HEK293T (cell line): Measurements from ENCODE around the gene RAVER2.

Experiments
- CTCF ChIA-PET: fragments of 350-600 bp; formaldehyde crosslinking; extraction: SDS; loops from one replicate; lab custom pipeline; 2021; ENCODE audit warnings: antibody characterized with exemption, inconsistent platforms; lab: Yijun Ruan, JAX
- POLR2A ChIA-PET: fragments of 350-600 bp; formaldehyde crosslinking; extraction: SDS; loops from one replicate; lab custom pipeline; 2020; ENCODE audit warnings: antibody characterized with exemption, inconsistent platforms; lab: Yijun Ruan, JAX
- DNase-seq: peaks from one replicate; pipeline ENCODE4 v3.0.0; 2012; ENCODE audit warnings: mixed read lengths; ENCODE audit errors: extremely low spot score
- ARNT ChIP-seq: fragments of 450-650 bp; IDR thresholded peaks from 2 replicates; pipeline ENCODE4 v1.6.1; 2017; ENCODE audit warnings: mild to moderate bottlenecking
- BHLHE40 ChIP-seq: fragments of 450-650 bp; IDR thresholded peaks from 2 replicates; pipeline ENCODE4 v1.6.1; 2016; ENCODE audit warnings: mild to moderate bottlenecking, moderate library complexity, borderline replicate concordance
- CTBP1 ChIP-seq: fragments of 450-650 bp; IDR thresholded peaks from 2 replicates; pipeline ENCODE4 v1.6.1; 2016; ENCODE audit warnings: borderline replicate concordance
- ELF4 ChIP-seq: fragments of 450-650 bp; IDR thresholded peaks from 2 replicates; pipeline ENCODE4 v1.6.1; 2017; ENCODE audit warnings: antibody characterized with exemption
- FOXA1 ChIP-seq: fragments of 450-650 bp; IDR thresholded peaks from 2 replicates; pipeline ENCODE4 v1.6.1; 2016; ENCODE audit warnings: mild to moderate bottlenecking
- FOXK2 ChIP-seq: fragments of 450-650 bp; IDR thresholded peaks from 2 replicates; pipeline ENCODE4 v1.6.1; 2016; ENCODE audit warnings: mild to moderate bottlenecking
- FOXM1 ChIP-seq: fragments of 450-650 bp; IDR thresholded peaks from 2 replicates; pipeline ENCODE4 v1.6.1; 2017; ENCODE audit warnings: mild to moderate bottlenecking, borderline replicate concordance
- HDGF ChIP-seq: fragments of 450-650 bp; IDR thresholded peaks from 2 replicates; pipeline ENCODE4 v1.6.1; 2017; ENCODE audit warnings: antibody characterized with exemption, borderline replicate concordance
- L3MBTL2 ChIP-seq: fragments of 450-650 bp; conservative IDR thresholded peaks from 2 replicates; pipeline ENCODE4 v1.6.1; 2016; ENCODE audit warnings: mild to moderate bottlenecking
- LEF1 ChIP-seq: fragments of 450-650 bp; IDR thresholded peaks from 2 replicates; pipeline ENCODE4 v1.6.1; 2017; ENCODE audit warnings: mild to moderate bottlenecking, borderline replicate concordance
- NFRKB ChIP-seq: fragments of 450-650 bp; IDR thresholded peaks from 2 replicates; pipeline ENCODE4 v1.6.1; 2016; ENCODE audit warnings: mild to moderate bottlenecking, moderate library complexity
- PKNOX1 ChIP-seq: fragments of 450-650 bp; IDR thresholded peaks from 2 replicates; pipeline ENCODE4 v1.6.1; 2016
- SP1 ChIP-seq: fragments of 450-650 bp; IDR thresholded peaks from 2 replicates; pipeline ENCODE4 v1.6.1; 2017
- SUZ12 ChIP-seq: fragments of 450-650 bp; IDR thresholded peaks from 2 replicates; pipeline ENCODE4 v1.6.1; 2016; ENCODE audit warnings: mild to moderate bottlenecking
- TARDBP ChIP-seq: fragments of 450-650 bp; IDR thresholded peaks from 2 replicates; pipeline ENCODE4 v1.6.1; 2016
- ZNF384 ChIP-seq: fragments of 450-650 bp; IDR thresholded peaks from 2 replicates; pipeline ENCODE4 v1.6.1; 2016

The RAVER2 gene

GRCh38 chr1:64829411-64830029, 84.6 kb downstream of the RAVER2 start:
- TF ChIP-seq FOXM1 (no peak), ZNF384 (no peak), LEF1 (no peak), CTBP1 (no peak)
- ChIA-PET POLR2A (no interaction called here), CTCF (no interaction called here)
- no peak for DNase-seq

GRCh38 chr1:64830030-64830651, 85.3 kb downstream of the RAVER2 start:
- CTCF ChIA-PET, result interaction anchor here (0.6 kb wide), 1 partner anchor 207 kb away, joined by 3 read pairs; no protein-coding TSS in a partner anchor
- no peak for DNase-seq
- no peak for TF ChIP-seq NFRKB
- TF ChIP-seq FOXK2, result no peak
- no peak for TF ChIP-seq TARDBP
- TF ChIP-seq FOXM1, result no peak
- TF ChIP-seq L3MBTL2, result no peak
- no peak for TF ChIP-seq FOXA1
- POLR2A ChIA-PET, result interaction anchor here (0.7 kb wide), 1 partner anchor 86 kb away, joined by 3 read pairs; no protein-coding TSS in a partner anchor

- ChIA-PET CTCF (no interaction called here), POLR2A (no interaction called here)
- TF ChIP-seq SUZ12 (no peak), TARDBP (no peak), FOXM1 (no peak), ARNT (no peak), FOXA1 (no peak), SP1 (no peak), CTBP1 (no peak), L3MBTL2 (no peak), FOXK2 (no peak), ZNF384 (no peak), ELF4 (no peak), PKNOX1 (no peak), BHLHE40 (no peak), HDGF (no peak), NFRKB (no peak), LEF1 (no peak)
- no peak for DNase-seq
These were observed 89.9 kb downstream of the RAVER2 start for GRCh38 chr1:64834734-64835133.

GRCh38 chr1:64836802-64837201, 91.9 kb downstream of the RAVER2 start:
- CTCF ChIA-PET, result no interaction called here
- TF ChIP-seq SUZ12 (no peak), SP1 (no peak), LEF1 (no peak), NFRKB (no peak), ARNT (no peak)
- no peak for DNase-seq
- POLR2A ChIA-PET, result no interaction called here

- DNase-seq, result no peak
- ChIA-PET CTCF (no interaction called here), POLR2A (no interaction called here)
- no peak for TF ChIP-seq NFRKB
- no peak for TF ChIP-seq HDGF
- TF ChIP-seq SUZ12, result no peak
- TF ChIP-seq FOXA1, result no peak
- no peak for TF ChIP-seq LEF1
- no peak for TF ChIP-seq CTBP1
These were observed 93.6 kb downstream of the RAVER2 start for GRCh38 chr1:64838486-64838885.

GRCh38 chr1:64839261-64839660, 94.4 kb downstream of the RAVER2 start:
- TF ChIP-seq FOXK2 (no peak), HDGF (no peak), ARNT (no peak), ELF4 (no peak), TARDBP (no peak), ZNF384 (no peak), FOXA1 (no peak), SUZ12 (no peak), SP1 (no peak), NFRKB (no peak), FOXM1 (no peak)
- POLR2A ChIA-PET, result no interaction called here
- no peak for DNase-seq
- CTCF ChIA-PET, result no interaction called here

GRCh38 chr1:64839732-64840405, 95.0 kb downstream of the RAVER2 start:
- CTCF ChIA-PET, result no interaction called here
- no peak for DNase-seq
- POLR2A ChIA-PET, result no interaction called here
- TF ChIP-seq FOXM1 (no peak), L3MBTL2 (no peak), PKNOX1 (no peak), FOXA1 (no peak), ELF4 (no peak), HDGF (no peak), NFRKB (no peak), BHLHE40 (no peak), LEF1 (no peak), TARDBP (no peak), SP1 (no peak), FOXK2 (no peak), CTBP1 (no peak), ARNT (no peak), SUZ12 (no peak)
